NB4 (cell line): ENCODE measurements around the gene TSPAN32.

Source experiments
- CTCF ChIP-seq: IDR thresholded peaks from one replicate; pipeline ENCODE4 v1.5.1; 2012; ENCODE audit warnings: low read depth, low read length
- POLR2A ChIP-seq: IDR thresholded peaks from 2 replicates; pipeline ENCODE4 v1.6.1; 2011; ENCODE audit warnings: mild to moderate bottlenecking; ENCODE audit not compliant: insufficient read length; ENCODE audit errors: extremely low read depth

DNA sequence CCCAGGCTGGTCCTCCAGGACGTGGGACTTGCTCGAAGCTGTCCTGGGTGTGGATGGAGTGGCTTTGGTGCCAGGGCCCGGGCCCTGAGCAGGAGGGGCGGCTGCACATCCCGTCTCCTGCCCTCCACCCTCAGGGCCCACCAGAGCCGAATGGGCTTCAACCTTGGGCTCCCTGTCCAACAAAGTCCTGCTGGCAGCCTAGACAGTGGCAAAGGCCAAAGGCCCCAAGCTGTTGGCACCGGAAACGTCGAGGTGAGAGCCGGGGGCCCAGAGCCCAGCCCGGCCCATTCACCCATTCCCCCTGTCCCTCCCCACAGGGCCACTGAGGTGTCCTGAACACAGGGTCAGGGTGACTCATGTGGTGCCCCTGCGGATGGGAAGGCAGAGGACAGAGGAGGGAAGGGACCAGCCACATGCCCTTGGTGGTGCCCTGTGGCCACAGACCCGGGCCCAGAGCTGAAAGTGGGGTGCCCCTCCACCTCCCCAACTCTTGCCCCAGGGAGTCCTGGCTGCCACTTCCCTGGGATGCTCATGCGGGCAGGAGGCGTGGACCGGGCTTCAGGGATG lies 9.1 kb downstream of the TSPAN32 start:
- no peak for TF ChIP-seq CTCF
- TF ChIP-seq POLR2A = no peak
